Measurements from ENCODE around the gene TENM4.

TENM4 gene

GRCh38 chr11:79244241-79244772 is 196.5 kb downstream of the TENM4 start:
- Histone ChIP-seq H3K27me3 (ENCODE audit: control insufficient read depth, insufficient read depth, low read length) (no peaks in the 10 kb centered on the region), H3K4me1 (ENCODE audit: control insufficient read depth, insufficient read depth, low read length) (no peaks in the 10 kb centered on the region), H3K36me3 (ENCODE audit: control insufficient read depth, insufficient read depth, low read length) (no peaks in the 10 kb centered on the region), H3K9ac (ENCODE audit: low read length) (no peak overlapping the region), H3K9me3 (ENCODE audit: control insufficient read depth, low read length) (no peaks in the 10 kb centered on the region), H3K4me3 (ENCODE audit: low read length) (no peak overlapping the region)

DNA sequence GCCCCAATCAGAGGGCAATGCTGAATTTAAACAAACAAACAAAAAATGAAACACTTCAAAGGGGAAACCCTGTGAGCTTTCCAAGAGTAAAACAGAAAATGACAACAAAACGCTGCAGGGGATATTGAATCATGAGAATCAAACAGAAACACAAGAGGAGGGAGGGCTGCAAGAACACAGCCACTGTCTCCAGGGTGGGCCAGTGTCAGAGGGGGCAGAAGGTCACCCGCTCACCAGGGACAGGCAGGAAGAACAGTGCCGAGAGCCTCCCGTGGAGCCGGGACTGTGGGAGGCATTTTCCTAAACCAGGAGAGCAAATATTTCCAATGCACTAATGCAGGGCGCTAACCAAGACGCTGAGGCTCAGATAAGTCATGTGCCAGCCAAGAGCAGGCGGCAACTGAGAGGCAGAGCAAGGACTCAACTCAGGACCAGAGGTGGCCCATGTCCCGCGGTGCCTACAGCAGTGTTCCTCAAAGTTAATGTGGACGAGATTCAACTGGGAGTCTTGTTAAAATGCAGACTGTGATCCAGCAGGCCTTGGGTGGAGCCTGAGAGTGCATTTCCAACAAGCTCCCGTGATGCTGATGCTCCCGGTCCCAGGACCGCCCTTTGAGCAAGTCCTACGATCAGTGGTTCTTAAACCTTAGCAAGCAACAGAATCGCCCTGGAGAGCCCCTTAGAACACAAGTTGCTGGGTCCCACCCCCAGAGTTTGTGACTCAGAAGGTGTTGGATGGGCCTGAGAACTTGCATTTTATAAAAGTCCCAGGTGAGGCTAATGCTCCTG is 197.2 kb downstream of the TENM4 start:
- H3K9me3 ChIP-seq (ENCODE audit: control insufficient read depth, low read length), result no peaks in the 10 kb centered on the region
- H3K9ac ChIP-seq (ENCODE audit: low read length), result no peak overlapping the region
- H3K4me3 ChIP-seq (ENCODE audit: low read length), result no peak overlapping the region
- no peaks in the 10 kb centered on the region for H3K4me1 ChIP-seq (ENCODE audit: control insufficient read depth, insufficient read depth, low read length)
- H3K36me3 ChIP-seq (ENCODE audit: control insufficient read depth, insufficient read depth, low read length), result no peaks in the 10 kb centered on the region
- H3K27me3 ChIP-seq (ENCODE audit: control insufficient read depth, insufficient read depth, low read length), result no peaks in the 10 kb centered on the region

- Histone ChIP-seq H3K9ac (ENCODE audit: low read length) (no peak overlapping the region), H3K36me3 (ENCODE audit: control insufficient read depth, insufficient read depth, low read length) (no peaks in the 10 kb centered on the region)
These were observed 198.2 kb downstream of the TENM4 start for GRCh38 chr11:79242616-79243015.

DNA sequence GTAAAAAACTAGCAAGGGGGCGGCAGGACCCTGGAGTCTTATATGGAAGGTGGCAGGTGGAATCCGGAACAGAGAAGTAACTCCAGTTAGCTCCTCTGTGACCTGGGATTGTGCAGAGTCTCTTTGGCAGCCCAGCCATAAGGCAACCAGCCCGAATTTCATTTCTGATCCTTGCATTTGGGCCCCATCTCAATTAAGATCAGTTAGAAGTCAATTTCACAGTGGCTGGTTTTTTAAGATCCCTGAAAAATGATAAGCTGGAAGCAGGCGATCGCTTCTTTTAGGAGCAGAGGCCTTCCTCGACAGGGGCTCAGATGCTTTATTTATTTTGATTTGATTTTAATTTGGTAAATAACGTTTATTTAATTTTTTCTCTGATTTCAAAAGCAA is 199.0 kb downstream of the TENM4 start:
- Histone ChIP-seq H3K27me3 (ENCODE audit: control insufficient read depth, insufficient read depth, low read length) (no peaks in the 10 kb centered on the region), H3K36me3 (ENCODE audit: control insufficient read depth, insufficient read depth, low read length) (no peaks in the 10 kb centered on the region), H3K4me1 (ENCODE audit: control insufficient read depth, insufficient read depth, low read length) (no peaks in the 10 kb centered on the region), H3K4me3 (ENCODE audit: low read length) (no peak overlapping the region), H3K9me3 (ENCODE audit: control insufficient read depth, low read length) (no peaks in the 10 kb centered on the region), H3K9ac (ENCODE audit: low read length) (no peak overlapping the region)

More at GRCh38 chr11:79242616-79243015, 198.2 kb downstream of the TENM4 start:
- no peaks in the 10 kb centered on the region for H3K9me3 ChIP-seq (ENCODE audit: control insufficient read depth, low read length)
- H3K4me3 ChIP-seq (ENCODE audit: low read length), result no peak overlapping the region
- H3K4me1 ChIP-seq (ENCODE audit: control insufficient read depth, insufficient read depth, low read length), result no peaks in the 10 kb centered on the region
- H3K27me3 ChIP-seq (ENCODE audit: control insufficient read depth, insufficient read depth, low read length), result no peaks in the 10 kb centered on the region

DNA sequence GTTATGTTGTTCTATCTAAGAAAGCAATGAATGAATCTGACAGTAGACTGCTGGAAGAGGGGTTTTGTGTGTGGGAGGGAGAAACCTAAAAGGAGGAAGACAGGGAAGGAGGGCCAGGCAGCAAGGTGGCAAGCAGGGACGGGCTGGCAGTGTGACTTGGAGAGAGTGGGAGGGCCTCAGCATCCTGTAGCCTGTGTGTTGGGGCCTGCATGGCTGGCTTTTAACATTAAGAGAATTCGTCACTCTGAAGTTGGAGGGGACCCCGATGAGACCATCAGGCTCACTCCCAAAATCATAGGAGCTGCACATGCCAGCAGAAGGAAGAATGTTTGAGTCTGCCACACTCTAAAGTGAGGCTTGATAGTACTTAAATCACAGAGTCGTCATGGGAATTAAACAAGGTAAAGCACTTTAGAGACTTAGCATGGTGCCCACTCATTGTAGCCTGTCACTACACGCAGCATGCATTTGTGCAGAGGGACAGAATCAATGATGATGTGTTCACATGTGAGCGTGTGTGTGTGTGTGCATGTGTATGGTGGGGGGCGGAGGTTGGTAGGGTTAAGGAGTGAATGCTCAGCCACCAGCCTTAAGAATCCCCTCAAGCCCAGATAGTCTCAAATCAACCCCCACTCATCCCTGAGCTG is 199.5 kb downstream of the TENM4 start:
- no peak overlapping the region for H3K4me3 ChIP-seq (ENCODE audit: low read length)
- no peaks in the 10 kb centered on the region for H3K27me3 ChIP-seq (ENCODE audit: control insufficient read depth, insufficient read depth, low read length)
- no peaks in the 10 kb centered on the region for H3K36me3 ChIP-seq (ENCODE audit: control insufficient read depth, insufficient read depth, low read length)
- no peaks in the 10 kb centered on the region for H3K4me1 ChIP-seq (ENCODE audit: control insufficient read depth, insufficient read depth, low read length)
- H3K9ac ChIP-seq (ENCODE audit: low read length), result no peak overlapping the region
- no peaks in the 10 kb centered on the region for H3K9me3 ChIP-seq (ENCODE audit: control insufficient read depth, low read length)

DNA sequence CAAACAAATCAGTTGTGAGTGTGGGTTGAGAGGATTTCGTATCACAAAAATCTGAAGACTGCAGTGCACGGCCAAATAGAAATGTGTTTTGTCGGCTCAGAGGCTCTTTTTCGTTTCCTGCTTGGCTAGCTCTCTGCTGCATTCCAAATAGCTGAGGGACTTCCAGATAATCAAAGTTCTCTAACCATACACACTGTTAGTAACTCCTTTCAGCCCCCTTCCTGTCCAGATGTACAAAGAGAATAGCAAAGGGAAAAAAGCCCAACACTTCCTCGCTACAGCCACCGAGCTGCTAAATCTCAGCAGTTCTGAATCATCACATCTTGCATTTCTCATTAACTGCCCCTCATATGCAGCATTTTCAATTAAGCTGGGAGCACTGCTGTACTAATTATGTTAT is 203.1 kb downstream of the TENM4 start:
- Histone ChIP-seq H3K4me1 (ENCODE audit: control insufficient read depth, insufficient read depth, low read length) (no peaks in the 10 kb centered on the region), H3K27me3 (ENCODE audit: control insufficient read depth, insufficient read depth, low read length) (no peaks in the 10 kb centered on the region), H3K36me3 (ENCODE audit: control insufficient read depth, insufficient read depth, low read length) (no peaks in the 10 kb centered on the region), H3K9me3 (ENCODE audit: control insufficient read depth, low read length) (no peaks in the 10 kb centered on the region), H3K9ac (ENCODE audit: low read length) (no peak overlapping the region), H3K4me3 (ENCODE audit: low read length) (no peak overlapping the region)

DNA sequence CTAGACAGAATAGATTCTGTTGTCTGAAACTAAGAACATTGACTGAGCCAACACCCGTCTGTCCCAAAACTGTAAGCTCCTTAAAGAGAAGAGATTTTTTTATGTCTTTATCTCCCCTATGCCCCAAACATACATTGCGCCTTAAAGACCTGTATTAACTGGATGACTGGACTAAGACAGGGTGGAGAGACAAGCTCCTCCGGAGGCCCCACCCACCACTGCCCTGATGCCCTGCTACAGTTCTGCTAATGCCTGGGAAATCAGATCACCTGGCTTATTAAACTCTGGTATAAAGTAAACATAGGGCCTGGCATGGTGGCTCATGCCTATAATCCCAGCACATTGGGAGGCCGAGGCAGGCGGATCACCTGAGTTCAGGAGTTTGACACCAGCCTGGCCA is 203.7 kb downstream of the TENM4 start:
- Histone ChIP-seq H3K9me3 (ENCODE audit: control insufficient read depth, low read length) (no peaks in the 10 kb centered on the region), H3K27me3 (ENCODE audit: control insufficient read depth, insufficient read depth, low read length) (no peaks in the 10 kb centered on the region), H3K4me1 (ENCODE audit: control insufficient read depth, insufficient read depth, low read length) (no peaks in the 10 kb centered on the region), H3K9ac (ENCODE audit: low read length) (no peak overlapping the region), H3K4me3 (ENCODE audit: low read length) (no peak overlapping the region), H3K36me3 (ENCODE audit: control insufficient read depth, insufficient read depth, low read length) (no peaks in the 10 kb centered on the region)

GRCh38 chr11:79236541-79236971 is 204.3 kb downstream of the TENM4 start:
- H3K9ac ChIP-seq (ENCODE audit: low read length), result no peak overlapping the region
- H3K9me3 ChIP-seq (ENCODE audit: control insufficient read depth, low read length), result no peaks in the 10 kb centered on the region
- no peaks in the 10 kb centered on the region for H3K4me1 ChIP-seq (ENCODE audit: control insufficient read depth, insufficient read depth, low read length)
- no peaks in the 10 kb centered on the region for H3K27me3 ChIP-seq (ENCODE audit: control insufficient read depth, insufficient read depth, low read length)
- H3K4me3 ChIP-seq (ENCODE audit: low read length), result no peak overlapping the region
- H3K36me3 ChIP-seq (ENCODE audit: control insufficient read depth, insufficient read depth, low read length), result no peaks in the 10 kb centered on the region

DNA sequence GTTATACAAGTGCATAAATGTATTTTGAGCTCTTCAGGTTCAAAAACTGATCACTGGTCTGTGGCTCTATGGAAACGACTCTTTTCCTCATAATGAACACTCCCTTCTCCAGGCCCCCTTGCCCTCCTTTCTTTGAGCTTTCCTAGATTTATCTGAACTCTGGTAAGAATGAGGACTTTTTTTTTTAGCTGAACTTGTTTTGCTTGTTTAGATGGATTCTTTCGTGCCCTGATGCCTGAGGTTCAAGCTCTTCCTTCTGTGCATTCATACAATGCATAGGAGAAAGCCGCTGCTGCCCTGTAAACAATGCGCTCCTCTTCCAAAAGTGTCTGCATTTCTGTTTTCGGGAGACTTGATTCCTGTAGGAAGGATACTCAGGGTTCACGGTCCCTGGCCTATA is 205.1 kb downstream of the TENM4 start:
- Histone ChIP-seq H3K36me3 (ENCODE audit: control insufficient read depth, insufficient read depth, low read length) (no peaks in the 10 kb centered on the region), H3K4me3 (ENCODE audit: low read length) (no peak overlapping the region), H3K4me1 (ENCODE audit: control insufficient read depth, insufficient read depth, low read length) (no peaks in the 10 kb centered on the region), H3K9me3 (ENCODE audit: control insufficient read depth, low read length) (no peaks in the 10 kb centered on the region), H3K27me3 (ENCODE audit: control insufficient read depth, insufficient read depth, low read length) (no peaks in the 10 kb centered on the region), H3K9ac (ENCODE audit: low read length) (no peak overlapping the region)

- Histone ChIP-seq H3K27me3 (ENCODE audit: control insufficient read depth, insufficient read depth, low read length) (no peaks in the 10 kb centered on the region), H3K9ac (ENCODE audit: low read length) (no peak overlapping the region), H3K4me3 (ENCODE audit: low read length) (no peak overlapping the region), H3K36me3 (ENCODE audit: control insufficient read depth, insufficient read depth, low read length) (no peaks in the 10 kb centered on the region), H3K9me3 (ENCODE audit: control insufficient read depth, low read length) (no peaks in the 10 kb centered on the region), H3K4me1 (ENCODE audit: control insufficient read depth, insufficient read depth, low read length) (no peaks in the 10 kb centered on the region)
These were observed 208.5 kb downstream of the TENM4 start for GRCh38 chr11:79232346-79232745.

- Histone ChIP-seq H3K9ac (ENCODE audit: low read length) (no peak overlapping the region), H3K4me1 (ENCODE audit: control insufficient read depth, insufficient read depth, low read length) (no peaks in the 10 kb centered on the region)
These were observed 211.8 kb downstream of the TENM4 start for GRCh38 chr11:79229047-79229446.

More at GRCh38 chr11:79229047-79229446, 211.8 kb downstream of the TENM4 start:
- Histone ChIP-seq H3K27me3 (ENCODE audit: control insufficient read depth, insufficient read depth, low read length) (no peaks in the 10 kb centered on the region), H3K4me3 (ENCODE audit: low read length) (no peak overlapping the region), H3K36me3 (ENCODE audit: control insufficient read depth, insufficient read depth, low read length) (no peaks in the 10 kb centered on the region), H3K9me3 (ENCODE audit: control insufficient read depth, low read length) (no peaks in the 10 kb centered on the region)

All from mucosa of stomach (tissue), 1 donor.